Lower leg skin (tissue), 4 donors: ENCODE measurements around the gene TMEM245. TPM values are rescaled to one million over a fixed set of nuclear protein-coding genes. Genes with fewer than 3 reads are reported as not detected.

Experiments used
- DNase-seq, 2 donors: peaks; one replicate each; pipeline ENCODE4 v3.0.0-alpha.2; 2019; ENCODE audit warnings: low spot score in 2 of 2
- H3K4me3 ChIP-seq: fragments of 200-600 bp; sonication (generic); 2 replicates; pipeline ENCODE4 v1.5.1; 2017; ENCODE audit warnings: mild to moderate bottlenecking, low read depth; ENCODE audit not compliant: poor library complexity, severe bottlenecking
- CTCF ChIP-seq, 3 donors: fragments of 450-650 bp; IDR thresholded peaks; one replicate each; pipeline ENCODE4 v1.5.1; 2016; ENCODE audit warnings: antibody characterized with exemption in 3 of 3, mild to moderate bottlenecking in 3 of 3, moderate library complexity in 2 of 3
- POLR2A ChIP-seq, 2 donors: fragments of 450-650 bp; IDR thresholded peaks; one replicate each; pipeline ENCODE4 v1.6.1; 2016 to 2017; ENCODE audit warnings: antibody characterized with exemption in 2 of 2, mild to moderate bottlenecking in 1 of 2, moderate library complexity in 1 of 2
- WGBS, 2 donors: methylation state at CpG; one replicate each; pipeline ENCODE4 v1.1.5; 2018; 5-methylcytosine and 5-hydroxymethylcytosine counted together
- intact Hi-C: fragments of 100-400 bp; cut with DNase I; formaldehyde crosslinking; loops from one replicate; pipeline ENCODE4 v1.15.0; 2023; ENCODE audit warnings: low total_unique reads
- total RNA-seq, 4 donors: library from RNA; depleted of rRNA; stranded (reverse); fragments of >200 nt; gene quantifications; one replicate each; pipeline ENCODE4 v1.1.0, GENCODE V29; 2016

Gene TMEM245
- total RNA-seq = 10 to 100 TPM; 35.0 to 57.7 (median 51.1) TPM

DNA sequence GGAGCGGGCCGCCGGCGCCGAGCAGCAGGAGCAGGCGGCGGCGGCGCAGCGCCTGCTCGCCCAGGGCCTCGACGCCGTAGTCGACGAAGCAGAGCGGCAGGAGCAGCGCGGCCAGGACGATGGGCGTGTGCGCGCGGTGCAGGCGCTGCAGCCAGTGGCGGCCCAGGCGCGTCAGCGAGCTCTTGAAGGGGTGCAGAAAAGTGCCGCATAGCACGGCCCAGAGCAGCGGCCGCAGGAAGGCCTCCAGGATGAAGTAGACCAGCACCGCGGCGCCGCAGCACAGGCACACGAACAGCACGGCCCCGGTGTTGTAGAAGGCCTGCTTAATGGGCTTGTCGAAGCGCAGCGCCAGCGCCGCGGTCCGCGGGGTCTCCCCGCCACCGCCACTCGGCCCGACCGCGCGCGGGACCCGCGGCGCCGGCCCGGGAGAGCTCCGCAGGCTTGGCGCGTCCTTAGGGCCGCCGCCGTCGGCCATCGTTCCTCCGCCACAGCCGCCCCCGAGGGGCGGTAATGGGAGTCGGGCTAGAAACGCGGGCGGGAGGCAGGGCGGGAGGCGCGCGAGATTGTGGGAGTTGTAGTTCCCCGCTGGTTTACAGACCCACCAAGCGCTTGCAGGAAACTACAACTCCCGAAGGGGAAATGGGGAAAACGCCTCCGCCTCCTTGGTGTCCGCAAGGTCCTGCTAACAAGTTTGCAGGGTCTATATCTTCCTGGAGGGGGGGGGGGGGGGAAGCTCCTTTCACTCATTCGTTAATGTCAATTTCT lies at the start of gene TMEM245:
TMEM245 (minus strand) TSS at position 509 of the 765 bp plus-strand sequence; CDS start at position 475, 34 bp downstream.
- TF ChIP-seq CTCF (IDR thresholded peaks at IDR 0.05) (no peak), POLR2A (IDR thresholded peaks at IDR 0.05) (no peak)
- peak within 1 kb of the TSS; percentile 76 for H3K4me3 ChIP-seq
- intact Hi-C loops = no loop called here
- peak; percentile 97 to 99 for DNase-seq
- 0% methylated on average over 32 to 39 of the region's 88 CpGs for WGBS, 2 donors

DNA sequence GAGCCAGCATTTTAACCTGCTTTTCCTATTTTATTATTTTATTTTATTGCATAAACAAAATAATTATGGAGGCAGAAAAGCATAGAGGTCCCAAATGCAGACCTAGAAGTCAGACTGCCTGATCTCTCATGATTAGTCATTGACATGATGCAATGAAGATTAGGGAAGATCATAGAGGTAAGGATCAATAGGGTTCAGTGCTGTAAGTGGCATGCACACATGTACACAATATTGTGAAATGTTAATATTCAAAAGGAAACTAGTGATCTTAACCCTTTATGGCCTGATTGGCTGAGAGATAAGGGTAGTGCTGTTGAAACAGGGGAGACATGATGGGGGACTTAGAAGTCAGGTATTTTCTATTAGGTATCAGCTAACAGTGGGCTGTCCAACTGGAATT lies 48.4 kb upstream of the TMEM245 start:
- TF ChIP-seq POLR2A (IDR thresholded peaks at IDR 0.05) (no peak), CTCF (IDR thresholded peaks at IDR 0.05) (no peak)
- no peak for DNase-seq

GRCh38 chr9:109167716-109168115 lies 48.0 kb upstream of the TMEM245 start:
- no peak overlapping the region for H3K4me3 ChIP-seq
- DNase-seq = no peak
- TF ChIP-seq CTCF (IDR thresholded peaks at IDR 0.05) = no peak
- no peak for TF ChIP-seq POLR2A (IDR thresholded peaks at IDR 0.05)
- WGBS, 2 donors = 94 to 96% methylated on average over 5 of the region's 5 CpGs
- intact Hi-C loops = no loop called here

More for the DNA sequence above, 48.4 kb upstream of the TMEM245 start:
- no peak overlapping the region for H3K4me3 ChIP-seq
- intact Hi-C loops = no loop called here

- intact Hi-C loops = no loop called here
Measured at GRCh38 chr9:109166771-109167601, 47.2 kb upstream of the TMEM245 start, which contains the start of gene FRRS1L. Gene FRRS1L, minus strand, starts transcription at chr9:109167249. Its CDS starts 111 bp downstream, at chr9:109167138.

More at GRCh38 chr9:109166771-109167601, 47.2 kb upstream of the TMEM245 start, which contains the start of gene FRRS1L:
- 11 to 14% methylated on average over 41 to 63 of the region's 86 CpGs for WGBS, 2 donors
- no peak within 1 kb of the TSS for H3K4me3 ChIP-seq
- no peak for TF ChIP-seq POLR2A (IDR thresholded peaks at IDR 0.05)
- TF ChIP-seq CTCF (IDR thresholded peaks at IDR 0.05) = no peak
- DNase-seq = peak in 1 of 2 donors; percentile 66
